MM.1S (cell line): ENCODE results near the gene BLOC1S4.

Source experiments
- DNase-seq: peaks from one replicate; pipeline ENCODE4 v3.0.0-alpha.2; 2015
- H2AFZ ChIP-seq: fragments of 300-600 bp; sonication (generic); 2 replicates; pipeline ENCODE4 v1.6.0; 2016; ENCODE audit warnings: antibody characterized with exemption, low read length
- H3F3A ChIP-seq: fragments of 300-600 bp; sonication (generic); 2 replicates; pipeline ENCODE4 v1.6.1; 2016; ENCODE audit warnings: mild to moderate bottlenecking, antibody characterized with exemption, low read length, moderate library complexity, mixed read lengths; ENCODE audit not compliant: insufficient read depth
- H3K27ac ChIP-seq: fragments of 300-600 bp; sonication (generic); 2 replicates; pipeline ENCODE4 v1.5.1; 2016; ENCODE audit warnings: mild to moderate bottlenecking, low read length
- H3K27me3 ChIP-seq: fragments of 300-600 bp; sonication (generic); replicated peaks from 2 replicates; pipeline ENCODE4 v1.6.0; 2016; ENCODE audit warnings: low read length; ENCODE audit not compliant: insufficient read depth
- H3K36me3 ChIP-seq: fragments of 300-600 bp; sonication (generic); replicated peaks from 2 replicates; pipeline ENCODE4 v1.6.1; 2016; ENCODE audit warnings: mild to moderate bottlenecking, low read length, mixed read lengths; ENCODE audit not compliant: insufficient read depth
- H3K4me1 ChIP-seq: fragments of 300-600 bp; sonication (generic); 2 replicates; pipeline ENCODE4 v1.6.1; 2016; ENCODE audit warnings: low read length, mixed read lengths
- H3K4me2 ChIP-seq: fragments of 300-600 bp; sonication (generic); 2 replicates; pipeline ENCODE4 v1.6.0; 2016; ENCODE audit warnings: low read depth, low read length
- H3K4me3 ChIP-seq: fragments of 300-600 bp; sonication (generic); 2 replicates; pipeline ENCODE4 v1.5.1; 2016; ENCODE audit warnings: low read length, mixed read lengths
- H3K79me2 ChIP-seq: fragments of 300-600 bp; sonication (generic); 2 replicates; pipeline ENCODE4 v1.6.1; 2016; ENCODE audit warnings: mixed run types, low read length, mixed read lengths
- H3K9ac ChIP-seq: fragments of 300-600 bp; sonication (generic); 2 replicates; pipeline ENCODE4 v1.6.1; 2016; ENCODE audit warnings: low read length, mixed read lengths
- H3K9me2 ChIP-seq: fragments of 300-600 bp; sonication (generic); replicated peaks from 2 replicates; pipeline ENCODE4 v1.6.1; 2016; ENCODE audit warnings: mild to moderate bottlenecking, low read length, mixed read lengths; ENCODE audit not compliant: insufficient read depth
- H3K9me3 ChIP-seq: fragments of 300-600 bp; sonication (generic); replicated peaks from 2 replicates; pipeline ENCODE4 v1.6.1; 2016; ENCODE audit warnings: mild to moderate bottlenecking, low read length, mixed read lengths; ENCODE audit not compliant: insufficient read depth
- H4K20me1 ChIP-seq: fragments of 300-600 bp; sonication (generic); 2 replicates; pipeline ENCODE4 v1.6.1; 2016; ENCODE audit warnings: mild to moderate bottlenecking, low read length, moderate library complexity, mixed read lengths; ENCODE audit not compliant: insufficient read depth
- CTCF ChIP-seq: fragments of 300-600 bp; sonication (generic); IDR thresholded peaks from 2 replicates; pipeline ENCODE4 v1.5.1; 2016; ENCODE audit warnings: antibody characterized with exemption, low read length, mixed read lengths
- EZH2 ChIP-seq: fragments of 300-600 bp; sonication (generic); optimal IDR thresholded peaks from 2 replicates; pipeline ENCODE3; 2017; ENCODE audit warnings: low read depth, mild to moderate bottlenecking, antibody characterized with exemption, low read length, mixed read lengths
- EZH2phosphoT487 ChIP-seq: fragments of 300-600 bp; sonication (generic); IDR thresholded peaks from 2 replicates; pipeline ENCODE4 v1.6.1; 2018; ENCODE audit warnings: antibody characterized with exemption, low read length

Gene BLOC1S4

GRCh38 chr4:6681191-6681590, 34.8 kb upstream of the BLOC1S4 start:
- H3K9me2 ChIP-seq = no peaks in the 10 kb centered on the region
- no peak for DNase-seq

GRCh38 chr4:6682862-6683590, 32.9 kb upstream of the BLOC1S4 start:
- no peaks in the 10 kb centered on the region for H3K4me1 ChIP-seq
- no peaks in the 10 kb centered on the region for H4K20me1 ChIP-seq
- H3K9me3 ChIP-seq = no peaks in the 10 kb centered on the region
- no peaks in the 10 kb centered on the region for H3K36me3 ChIP-seq
- H2AFZ ChIP-seq = no peak overlapping the region
- no peak overlapping the region for H3K9ac ChIP-seq
- H3K27ac ChIP-seq = no peak overlapping the region
- no peaks in the 10 kb centered on the region for H3K79me2 ChIP-seq
- no peaks in the 10 kb centered on the region for H3K9me2 ChIP-seq
- TF ChIP-seq CTCF (no peak), EZH2phosphoT487 (no peak), EZH2 (no peak)
- H3K4me2 ChIP-seq = no peak overlapping the region
- H3K4me3 ChIP-seq = no peak overlapping the region
- H3F3A ChIP-seq = no peaks in the 10 kb centered on the region
- peaks cover 24% of the 10 kb centered on the region for H3K27me3 ChIP-seq
- DNase-seq = no peak

More at GRCh38 chr4:6681191-6681590, 34.8 kb upstream of the BLOC1S4 start:
- Histone ChIP-seq H3K36me3 (no peaks in the 10 kb centered on the region), H4K20me1 (no peaks in the 10 kb centered on the region), H3K4me1 (no peaks in the 10 kb centered on the region), H3F3A (no peaks in the 10 kb centered on the region), H3K79me2 (peaks cover 2% of the 10 kb centered on the region; the same call in 1 of the 2 replicates), H3K4me2 (no peak overlapping the region), H3K27me3 (peaks cover 13% of the 10 kb centered on the region), H3K9ac (no peak overlapping the region), H2AFZ (no peak overlapping the region), H3K9me3 (no peaks in the 10 kb centered on the region), H3K4me3 (no peak overlapping the region), H3K27ac (no peak overlapping the region)
- TF ChIP-seq EZH2phosphoT487 = no peak
- no peak for TF ChIP-seq EZH2
- peak; percentile 32 for TF ChIP-seq CTCF

- Histone ChIP-seq H3K36me3 (no peaks in the 10 kb centered on the region), H3K4me1 (no peaks in the 10 kb centered on the region), H2AFZ (no peak overlapping the region), H3K27me3 (peaks cover 24% of the 10 kb centered on the region), H3K9me3 (no peaks in the 10 kb centered on the region), H3K4me3 (no peak overlapping the region), H3K79me2 (no peaks in the 10 kb centered on the region), H3K4me2 (no peak overlapping the region), H3F3A (no peaks in the 10 kb centered on the region), H3K9me2 (no peaks in the 10 kb centered on the region), H3K27ac (no peak overlapping the region), H3K9ac (no peak overlapping the region), H4K20me1 (no peaks in the 10 kb centered on the region)
- DNase-seq = no peak
- TF ChIP-seq CTCF (no peak), EZH2phosphoT487 (no peak), EZH2 (no peak)
Observed at GRCh38 chr4:6684656-6685055, 31.3 kb upstream of the BLOC1S4 start.
